HEK293 (cell line): ENCODE measurements around the gene HOXB4.

Experiments used
- CTCF ChIA-PET: fragments of 350-600 bp; formaldehyde crosslinking; extraction: SDS; loops from one replicate; lab custom pipeline; 2021; ENCODE audit warnings: antibody characterized with exemption; lab: Yijun Ruan, JAX
- POLR2A ChIA-PET: fragments of 300-600 bp; formaldehyde crosslinking; extraction: SDS; loops from one replicate; lab custom pipeline; 2020; ENCODE audit warnings: antibody characterized with exemption, inconsistent platforms; lab: Yijun Ruan, JAX
- H3K27ac ChIP-seq: fragments of 200-500 bp; sonication (Bioruptor generic); 2 replicates; pipeline ENCODE4 v1.5.1; 2014; ENCODE audit warnings: low read depth, low read length, control low read depth, inconsistent platforms; ENCODE audit errors: extremely low read depth
- H3K36me3 ChIP-seq, 2 experiments: fragments of 200-500 bp in 1 of 2; sonication (Bioruptor generic) in 1 of 2; 1 replicate in 1 of 2; 2 replicates in 1 of 2; pipeline ENCODE4 v1.5.1; 2014 to 2017; ENCODE audit warnings: inconsistent platforms in 2 of 2, low read length in 2 of 2; ENCODE audit not compliant: control insufficient read depth in 2 of 2, insufficient read depth in 1 of 2
- H3K4me1 ChIP-seq: fragments of 200-500 bp; sonication (Bioruptor generic); 2 replicates; pipeline ENCODE4 v1.5.1; 2014; ENCODE audit warnings: mild to moderate bottlenecking, low read length, inconsistent platforms; ENCODE audit not compliant: control insufficient read depth, insufficient read depth
- H3K4me3 ChIP-seq: 2 replicates; pipeline ENCODE4 v1.5.1; 2011; ENCODE audit warnings: low read depth, mild to moderate bottlenecking, control low read depth, low read length, moderate library complexity
- H3K9me3 ChIP-seq: fragments of 200-500 bp; sonication (Bioruptor generic); 2 replicates; pipeline ENCODE4 v1.5.1; 2014; ENCODE audit warnings: low read depth, low read length, inconsistent platforms; ENCODE audit not compliant: control insufficient read depth, insufficient read depth
- MYNN ChIP-seq: fragments of 450-650 bp; formaldehyde crosslinking; IDR thresholded peaks from 2 replicates; pipeline ENCODE4 v1.5.1; 2016; ENCODE audit warnings: missing biosample characterization, missing genetic modification characterization, borderline replicate concordance
- MZF1 ChIP-seq: fragments of 450-650 bp; formaldehyde crosslinking; IDR thresholded peaks from 2 replicates; pipeline ENCODE4 v1.5.1; 2017; ENCODE audit warnings: missing biosample characterization, missing genetic modification characterization, borderline replicate concordance
- OSR2 ChIP-seq: fragments of 450-650 bp; formaldehyde crosslinking; IDR thresholded peaks from 2 replicates; pipeline ENCODE4 v1.5.1; 2016; ENCODE audit warnings: missing biosample characterization, missing genetic modification characterization
- RBAK ChIP-seq: fragments of 450-650 bp; formaldehyde crosslinking; IDR thresholded peaks from 2 replicates; pipeline ENCODE4 v1.5.1; 2016; ENCODE audit warnings: missing biosample characterization, missing genetic modification characterization
- WT1 ChIP-seq: fragments of 450-650 bp; formaldehyde crosslinking; IDR thresholded peaks from 2 replicates; pipeline ENCODE4 v1.5.1; 2016; ENCODE audit warnings: missing biosample characterization, missing genetic modification characterization
- ZBTB20 ChIP-seq: fragments of 450-650 bp; formaldehyde crosslinking; IDR thresholded peaks from 2 replicates; pipeline ENCODE4 v1.5.1; 2016; ENCODE audit warnings: missing biosample characterization, missing genetic modification characterization
- ZBTB48 ChIP-seq: fragments of 450-650 bp; formaldehyde crosslinking; IDR thresholded peaks from 2 replicates; pipeline ENCODE4 v1.5.1; 2016; ENCODE audit warnings: missing biosample characterization, missing genetic modification characterization
- ZBTB7A ChIP-seq: fragments of 450-650 bp; formaldehyde crosslinking; IDR thresholded peaks from 2 replicates; pipeline ENCODE4 v1.5.1; 2016; ENCODE audit warnings: low read depth, missing biosample characterization, missing genetic modification characterization
- ZNF112 ChIP-seq: fragments of 450-650 bp; formaldehyde crosslinking; IDR thresholded peaks from 2 replicates; pipeline ENCODE4 v1.5.0; 2017; ENCODE audit warnings: missing biosample characterization, missing genetic modification characterization
- ZNF184 ChIP-seq: fragments of 450-650 bp; IDR thresholded peaks from 2 replicates; pipeline ENCODE4 v1.5.1; 2018; ENCODE audit warnings: missing biosample characterization, mild to moderate bottlenecking, missing genetic modification characterization
- ZNF202 ChIP-seq: fragments of 450-650 bp; formaldehyde crosslinking; IDR thresholded peaks from 2 replicates; pipeline ENCODE4 v1.5.1; 2016; ENCODE audit warnings: missing biosample characterization, missing genetic modification characterization, borderline replicate concordance
- ZNF302 ChIP-seq: fragments of 450-650 bp; formaldehyde crosslinking; IDR thresholded peaks from 2 replicates; pipeline ENCODE4 v1.5.1; 2016; ENCODE audit warnings: missing biosample characterization, missing genetic modification characterization, low read depth
- ZNF324 ChIP-seq: fragments of 450-650 bp; formaldehyde crosslinking; IDR thresholded peaks from 2 replicates; pipeline ENCODE4 v1.5.1; 2016; ENCODE audit warnings: missing biosample characterization, missing genetic modification characterization
- ZNF404 ChIP-seq: fragments of 450-650 bp; formaldehyde crosslinking; IDR thresholded peaks from 2 replicates; pipeline ENCODE4 v1.5.1; 2017; ENCODE audit warnings: missing biosample characterization, missing genetic modification characterization
- ZNF521 ChIP-seq: fragments of 450-650 bp; formaldehyde crosslinking; IDR thresholded peaks from 2 replicates; pipeline ENCODE4 v1.5.1; 2017; ENCODE audit warnings: missing biosample characterization, mild to moderate bottlenecking, missing genetic modification characterization
- ZNF571 ChIP-seq: fragments of 450-650 bp; formaldehyde crosslinking; IDR thresholded peaks from 2 replicates; pipeline ENCODE4 v1.5.0; 2017; ENCODE audit warnings: missing biosample characterization, missing genetic modification characterization
- ZNF596 ChIP-seq: fragments of 450-650 bp; IDR thresholded peaks from 2 replicates; pipeline ENCODE4 v1.5.0; 2018; ENCODE audit warnings: missing biosample characterization, mild to moderate bottlenecking, missing genetic modification characterization, moderate library complexity
- ZNF658 ChIP-seq: fragments of 450-650 bp; formaldehyde crosslinking; IDR thresholded peaks from 2 replicates; pipeline ENCODE4; 2016; ENCODE audit warnings: missing biosample characterization, missing genetic modification characterization
- ZNF777 ChIP-seq: fragments of 450-650 bp; formaldehyde crosslinking; IDR thresholded peaks from 2 replicates; pipeline ENCODE4 v1.5.1; 2017; ENCODE audit warnings: missing biosample characterization, missing genetic modification characterization, borderline replicate concordance
- ZSCAN23 ChIP-seq: fragments of 450-650 bp; formaldehyde crosslinking; IDR thresholded peaks from 2 replicates; pipeline ENCODE4 v1.5.1; 2016; ENCODE audit warnings: missing biosample characterization, missing genetic modification characterization
- TF ChIP-seq, protein P1 (sequence below): fragments of 450-650 bp; formaldehyde crosslinking; IDR thresholded peaks from 2 replicates; pipeline ENCODE4 v1.5.1; 2016; ENCODE audit warnings: missing biosample characterization, missing genetic modification characterization
- TF ChIP-seq, protein P2 (sequence below): fragments of 450-650 bp; formaldehyde crosslinking; IDR thresholded peaks from 2 replicates; pipeline ENCODE4 v1.5.1; 2017; ENCODE audit warnings: missing biosample characterization, missing genetic modification characterization
- TF ChIP-seq, protein P3 (sequence below): fragments of 450-650 bp; formaldehyde crosslinking; IDR thresholded peaks from 2 replicates; pipeline ENCODE4 v1.5.1; 2016; ENCODE audit warnings: missing biosample characterization, missing genetic modification characterization
- TF ChIP-seq, protein P4 (sequence below): fragments of 450-650 bp; formaldehyde crosslinking; IDR thresholded peaks from 2 replicates; pipeline ENCODE4 v1.5.0; 2017; ENCODE audit warnings: missing biosample characterization, missing genetic modification characterization, borderline replicate concordance
- TF ChIP-seq, protein P5 (sequence below): fragments of 450-650 bp; formaldehyde crosslinking; IDR thresholded peaks from 2 replicates; pipeline ENCODE4 v1.5.1; 2016; ENCODE audit warnings: missing biosample characterization, missing genetic modification characterization
- TF ChIP-seq, protein P6 (sequence below): sonication (generic); formaldehyde crosslinking; IDR thresholded peaks from 2 replicates; pipeline ENCODE4 v1.8.1; 2022; ENCODE audit warnings: mild to moderate bottlenecking, moderate library complexity, missing genetic modification reagents

The HOXB4 gene

DNA sequence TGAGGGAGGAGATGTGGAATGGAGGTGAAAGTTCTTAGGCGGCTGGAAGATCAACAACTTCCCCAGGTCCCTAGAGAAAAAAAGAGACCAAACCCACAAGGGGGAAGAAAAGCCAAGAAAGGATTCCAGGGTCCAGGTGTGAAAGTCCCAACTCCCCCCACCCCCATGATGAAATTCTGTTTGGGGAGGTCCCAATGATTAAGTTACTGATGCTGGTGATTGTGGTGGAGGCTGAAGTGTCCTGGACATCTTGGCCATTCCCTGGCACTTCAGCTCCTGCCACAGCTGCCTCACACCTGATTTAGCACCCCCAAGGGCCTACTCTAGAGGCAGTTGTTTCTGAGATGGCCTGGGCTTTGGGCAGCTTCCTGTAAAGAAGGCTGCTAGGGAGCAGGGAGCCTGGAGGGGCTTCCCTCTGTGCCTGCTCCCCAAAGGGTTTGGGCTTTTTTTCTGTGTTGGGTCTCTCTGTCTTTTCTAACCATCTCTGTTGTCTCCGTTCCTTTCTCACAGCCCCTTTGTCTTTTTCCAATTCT, 13.1 kb downstream of the HOXB4 start:
- Histone ChIP-seq H3K9me3 (no peaks in the 10 kb centered on the region), H3K27ac (no peak overlapping the region; the same call in 1 of the 2 replicates), H3K4me1 (peaks cover 90% of the 10 kb centered on the region), H3K36me3 (peaks cover 15 to 58% of the 10 kb centered on the region in 2 experiments), H3K4me3 (no peak overlapping the region)
- ChIA-PET POLR2A (no interaction called here), CTCF (interaction anchor here (1.0 to 2.0 kb wide), 3 partner anchors 18 to 28 kb away, joined by 3 to 4 read pairs (median 4); partner anchors contain the start of gene HOXB5)
- no peak for TF ChIP-seq WT1 (tag by site-specific recombination)
- TF ChIP-seq ZNF324 = no peak
- TF ChIP-seq, protein P1, sequence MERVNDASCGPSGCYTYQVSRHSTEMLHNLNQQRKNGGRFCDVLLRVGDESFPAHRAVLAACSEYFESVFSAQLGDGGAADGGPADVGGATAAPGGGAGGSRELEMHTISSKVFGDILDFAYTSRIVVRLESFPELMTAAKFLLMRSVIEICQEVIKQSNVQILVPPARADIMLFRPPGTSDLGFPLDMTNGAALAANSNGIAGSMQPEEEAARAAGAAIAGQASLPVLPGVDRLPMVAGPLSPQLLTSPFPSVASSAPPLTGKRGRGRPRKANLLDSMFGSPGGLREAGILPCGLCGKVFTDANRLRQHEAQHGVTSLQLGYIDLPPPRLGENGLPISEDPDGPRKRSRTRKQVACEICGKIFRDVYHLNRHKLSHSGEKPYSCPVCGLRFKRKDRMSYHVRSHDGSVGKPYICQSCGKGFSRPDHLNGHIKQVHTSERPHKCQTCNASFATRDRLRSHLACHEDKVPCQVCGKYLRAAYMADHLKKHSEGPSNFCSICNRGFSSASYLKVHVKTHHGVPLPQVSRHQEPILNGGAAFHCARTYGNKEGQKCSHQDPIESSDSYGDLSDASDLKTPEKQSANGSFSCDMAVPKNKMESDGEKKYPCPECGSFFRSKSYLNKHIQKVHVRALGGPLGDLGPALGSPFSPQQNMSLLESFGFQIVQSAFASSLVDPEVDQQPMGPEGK = 0 out of 2 replicates have a peak, but pooled peaks have one; percentile 5
- TF ChIP-seq, protein P2, sequence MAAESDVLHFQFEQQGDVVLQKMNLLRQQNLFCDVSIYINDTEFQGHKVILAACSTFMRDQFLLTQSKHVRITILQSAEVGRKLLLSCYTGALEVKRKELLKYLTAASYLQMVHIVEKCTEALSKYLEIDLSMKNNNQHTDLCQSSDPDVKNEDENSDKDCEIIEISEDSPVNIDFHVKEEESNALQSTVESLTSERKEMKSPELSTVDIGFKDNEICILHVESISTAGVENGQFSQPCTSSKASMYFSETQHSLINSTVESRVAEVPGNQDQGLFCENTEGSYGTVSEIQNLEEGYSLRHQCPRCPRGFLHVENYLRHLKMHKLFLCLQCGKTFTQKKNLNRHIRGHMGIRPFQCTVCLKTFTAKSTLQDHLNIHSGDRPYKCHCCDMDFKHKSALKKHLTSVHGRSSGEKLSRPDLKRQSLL (tag by site-specific recombination) = no peak
- no peak for TF ChIP-seq ZNF202 (tag by site-specific recombination)
- TF ChIP-seq ZNF571 (tag by site-specific recombination) = no peak
- no peak for TF ChIP-seq MYNN (tag by site-specific recombination)
- no peak for TF ChIP-seq ZNF658 (tag by site-specific recombination)
- TF ChIP-seq ZNF777 (tag by site-specific recombination) = no peak
- no peak for TF ChIP-seq ZNF404 (tag by site-specific recombination)
- TF ChIP-seq ZNF112 (tag by site-specific recombination) = no peak
- TF ChIP-seq ZNF184 (tag by site-specific recombination) = no peak
- TF ChIP-seq, protein P3, sequence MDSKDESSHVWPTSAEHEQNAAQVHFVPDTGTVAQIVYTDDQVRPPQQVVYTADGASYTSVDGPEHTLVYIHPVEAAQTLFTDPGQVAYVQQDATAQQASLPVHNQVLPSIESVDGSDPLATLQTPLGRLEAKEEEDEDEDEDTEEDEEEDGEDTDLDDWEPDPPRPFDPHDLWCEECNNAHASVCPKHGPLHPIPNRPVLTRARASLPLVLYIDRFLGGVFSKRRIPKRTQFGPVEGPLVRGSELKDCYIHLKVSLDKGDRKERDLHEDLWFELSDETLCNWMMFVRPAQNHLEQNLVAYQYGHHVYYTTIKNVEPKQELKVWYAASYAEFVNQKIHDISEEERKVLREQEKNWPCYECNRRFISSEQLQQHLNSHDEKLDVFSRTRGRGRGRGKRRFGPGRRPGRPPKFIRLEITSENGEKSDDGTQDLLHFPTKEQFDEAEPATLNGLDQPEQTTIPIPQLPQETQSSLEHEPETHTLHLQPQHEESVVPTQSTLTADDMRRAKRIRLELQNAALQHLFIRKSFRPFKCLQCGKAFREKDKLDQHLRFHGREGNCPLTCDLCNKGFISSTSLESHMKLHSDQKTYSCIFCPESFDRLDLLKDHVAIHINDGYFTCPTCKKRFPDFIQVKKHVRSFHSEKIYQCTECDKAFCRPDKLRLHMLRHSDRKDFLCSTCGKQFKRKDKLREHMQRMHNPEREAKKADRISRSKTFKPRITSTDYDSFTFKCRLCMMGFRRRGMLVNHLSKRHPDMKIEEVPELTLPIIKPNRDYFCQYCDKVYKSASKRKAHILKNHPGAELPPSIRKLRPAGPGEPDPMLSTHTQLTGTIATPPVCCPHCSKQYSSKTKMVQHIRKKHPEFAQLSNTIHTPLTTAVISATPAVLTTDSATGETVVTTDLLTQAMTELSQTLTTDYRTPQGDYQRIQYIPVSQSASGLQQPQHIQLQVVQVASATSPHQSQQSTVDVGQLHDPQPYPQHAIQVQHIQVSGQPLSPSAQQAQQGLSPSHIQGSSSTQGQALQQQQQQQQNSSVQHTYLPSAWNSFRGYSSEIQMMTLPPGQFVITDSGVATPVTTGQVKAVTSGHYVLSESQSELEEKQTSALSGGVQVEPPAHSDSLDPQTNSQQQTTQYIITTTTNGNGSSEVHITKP (tag by site-specific recombination) = peak; percentile 36; the same call in 1 of the 2 replicates
- peak; percentile 51; the same call in 1 of the 2 replicates for TF ChIP-seq OSR2 (tag by site-specific recombination)
- no peak for TF ChIP-seq ZBTB20 (tag by site-specific recombination)
- TF ChIP-seq ZNF521 (tag by site-specific recombination) = no peak
- no peak for TF ChIP-seq ZSCAN23 (tag by site-specific recombination)
- TF ChIP-seq ZBTB48 (tag by site-specific recombination) = no peak
- 0 out of 2 replicates have a peak, but pooled peaks have one; percentile 5 for TF ChIP-seq ZNF596 (tag by site-specific recombination)
- TF ChIP-seq, protein P4, sequence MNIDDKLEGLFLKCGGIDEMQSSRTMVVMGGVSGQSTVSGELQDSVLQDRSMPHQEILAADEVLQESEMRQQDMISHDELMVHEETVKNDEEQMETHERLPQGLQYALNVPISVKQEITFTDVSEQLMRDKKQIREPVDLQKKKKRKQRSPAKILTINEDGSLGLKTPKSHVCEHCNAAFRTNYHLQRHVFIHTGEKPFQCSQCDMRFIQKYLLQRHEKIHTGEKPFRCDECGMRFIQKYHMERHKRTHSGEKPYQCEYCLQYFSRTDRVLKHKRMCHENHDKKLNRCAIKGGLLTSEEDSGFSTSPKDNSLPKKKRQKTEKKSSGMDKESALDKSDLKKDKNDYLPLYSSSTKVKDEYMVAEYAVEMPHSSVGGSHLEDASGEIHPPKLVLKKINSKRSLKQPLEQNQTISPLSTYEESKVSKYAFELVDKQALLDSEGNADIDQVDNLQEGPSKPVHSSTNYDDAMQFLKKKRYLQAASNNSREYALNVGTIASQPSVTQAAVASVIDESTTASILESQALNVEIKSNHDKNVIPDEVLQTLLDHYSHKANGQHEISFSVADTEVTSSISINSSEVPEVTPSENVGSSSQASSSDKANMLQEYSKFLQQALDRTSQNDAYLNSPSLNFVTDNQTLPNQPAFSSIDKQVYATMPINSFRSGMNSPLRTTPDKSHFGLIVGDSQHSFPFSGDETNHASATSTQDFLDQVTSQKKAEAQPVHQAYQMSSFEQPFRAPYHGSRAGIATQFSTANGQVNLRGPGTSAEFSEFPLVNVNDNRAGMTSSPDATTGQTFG (tag by site-specific recombination) = no peak
- no peak for TF ChIP-seq ZNF302 (tag by site-specific recombination)
- TF ChIP-seq, protein P5, sequence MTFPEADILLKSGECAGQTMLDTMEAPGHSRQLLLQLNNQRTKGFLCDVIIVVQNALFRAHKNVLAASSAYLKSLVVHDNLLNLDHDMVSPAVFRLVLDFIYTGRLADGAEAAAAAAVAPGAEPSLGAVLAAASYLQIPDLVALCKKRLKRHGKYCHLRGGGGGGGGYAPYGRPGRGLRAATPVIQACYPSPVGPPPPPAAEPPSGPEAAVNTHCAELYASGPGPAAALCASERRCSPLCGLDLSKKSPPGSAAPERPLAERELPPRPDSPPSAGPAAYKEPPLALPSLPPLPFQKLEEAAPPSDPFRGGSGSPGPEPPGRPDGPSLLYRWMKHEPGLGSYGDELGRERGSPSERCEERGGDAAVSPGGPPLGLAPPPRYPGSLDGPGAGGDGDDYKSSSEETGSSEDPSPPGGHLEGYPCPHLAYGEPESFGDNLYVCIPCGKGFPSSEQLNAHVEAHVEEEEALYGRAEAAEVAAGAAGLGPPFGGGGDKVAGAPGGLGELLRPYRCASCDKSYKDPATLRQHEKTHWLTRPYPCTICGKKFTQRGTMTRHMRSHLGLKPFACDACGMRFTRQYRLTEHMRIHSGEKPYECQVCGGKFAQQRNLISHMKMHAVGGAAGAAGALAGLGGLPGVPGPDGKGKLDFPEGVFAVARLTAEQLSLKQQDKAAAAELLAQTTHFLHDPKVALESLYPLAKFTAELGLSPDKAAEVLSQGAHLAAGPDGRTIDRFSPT (tag by site-specific recombination) = no peak
- TF ChIP-seq ZBTB7A (tag by site-specific recombination) = no peak
- TF ChIP-seq, protein P6, sequence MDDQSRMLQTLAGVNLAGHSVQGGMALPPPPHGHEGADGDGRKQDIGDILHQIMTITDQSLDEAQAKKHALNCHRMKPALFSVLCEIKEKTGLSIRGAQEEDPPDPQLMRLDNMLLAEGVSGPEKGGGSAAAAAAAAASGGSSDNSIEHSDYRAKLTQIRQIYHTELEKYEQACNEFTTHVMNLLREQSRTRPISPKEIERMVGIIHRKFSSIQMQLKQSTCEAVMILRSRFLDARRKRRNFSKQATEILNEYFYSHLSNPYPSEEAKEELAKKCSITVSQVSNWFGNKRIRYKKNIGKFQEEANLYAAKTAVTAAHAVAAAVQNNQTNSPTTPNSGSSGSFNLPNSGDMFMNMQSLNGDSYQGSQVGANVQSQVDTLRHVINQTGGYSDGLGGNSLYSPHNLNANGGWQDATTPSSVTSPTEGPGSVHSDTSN (CRISPR knock-in tag) = no peak
- no peak for TF ChIP-seq RBAK (tag by site-specific recombination)
- TF ChIP-seq MZF1 (tag by site-specific recombination) = no peak
